SK-N-MC (cell line): ENCODE measurements around the gene FXN.

Experiments
- DNase-seq: peaks from one replicate; pipeline ENCODE4 v3.0.0-alpha.2; 2011; ENCODE audit warnings: low read depth, low spot score
- H3K27ac ChIP-seq: fragments of 200-600 bp; sonication (generic); 2 replicates; pipeline ENCODE4 v1.5.1; 2016; ENCODE audit warnings: mixed run types
- H3K36me3 ChIP-seq: fragments of 200-600 bp; sonication (generic); 2 replicates; pipeline ENCODE4 v1.6.1; 2017; ENCODE audit warnings: antibody characterized with exemption, low read length, mixed read lengths; ENCODE audit not compliant: insufficient read depth
- H3K4me3 ChIP-seq: fragments of 200-600 bp; sonication (generic); 2 replicates; pipeline ENCODE4 v1.5.1; 2016
- H3K9ac ChIP-seq: fragments of 200-600 bp; sonication (generic); 2 replicates; pipeline ENCODE4 v1.8.0; 2017; ENCODE audit warnings: mixed run types, mixed read lengths; ENCODE audit not compliant: insufficient read length
- H3K9me3 ChIP-seq: fragments of 200-600 bp; sonication (generic); 2 replicates; pipeline ENCODE4 v1.6.1; 2017; ENCODE audit warnings: low read depth, mild to moderate bottlenecking, antibody characterized with exemption, low read length, moderate library complexity, mixed read lengths
- EZH2 ChIP-seq: fragments of 200-600 bp; sonication (generic); IDR thresholded peaks from one replicate; pipeline ENCODE4 v1.6.1; 2017; ENCODE audit warnings: antibody characterized with exemption
- FOXP2 ChIP-seq: optimal IDR thresholded peaks from 2 replicates; pipeline ENCODE3; 2011; ENCODE audit warnings: mild to moderate bottlenecking, moderate library complexity; ENCODE audit not compliant: insufficient read depth; ENCODE audit errors: extremely low read length, control extremely low read depth
- POLR2AphosphoS5 ChIP-seq: IDR thresholded peaks from 2 replicates; pipeline ENCODE4 v1.6.1; 2012; ENCODE audit warnings: mild to moderate bottlenecking, low read depth, low read length, borderline replicate concordance

Gene FXN

GRCh38 chr9:69143291-69143690 lies 107.7 kb downstream of the FXN start:
- TF ChIP-seq FOXP2: no peak
- Histone ChIP-seq H3K36me3 (no peaks in the 10 kb centered on the region), H3K9me3 (no peaks in the 10 kb centered on the region), H3K9ac (no peak overlapping the region), H3K27ac (no peak overlapping the region), H3K4me3 (no peak overlapping the region)
- no peak for DNase-seq

GRCh38 chr9:69145144-69145715 lies 109.7 kb downstream of the FXN start:
- Histone ChIP-seq H3K9me3 (no peaks in the 10 kb centered on the region), H3K4me3 (peak overlapping the region; percentile 23; the same call in 1 of the 2 replicates), H3K9ac (no peak overlapping the region), H3K36me3 (no peaks in the 10 kb centered on the region), H3K27ac (no peak overlapping the region)
- no peak for TF ChIP-seq EZH2
- peak; percentile 32; the same call in 1 of the 2 replicates for TF ChIP-seq POLR2AphosphoS5
- peak; percentile 24 for DNase-seq

- Histone ChIP-seq H3K27ac (no peak overlapping the region), H3K4me3 (no peak overlapping the region), H3K9me3 (no peaks in the 10 kb centered on the region), H3K36me3 (no peaks in the 10 kb centered on the region), H3K9ac (no peak overlapping the region)
- TF ChIP-seq EZH2 (no peak), POLR2AphosphoS5 (no peak), FOXP2 (no peak)
- DNase-seq: no peak
Observed at GRCh38 chr9:69147041-69147834, 111.7 kb downstream of the FXN start.

- Histone ChIP-seq H3K36me3 (no peaks in the 10 kb centered on the region), H3K27ac (no peak overlapping the region)
- TF ChIP-seq FOXP2 (no peak), POLR2AphosphoS5 (no peak), EZH2 (no peak)
Observed at GRCh38 chr9:69149321-69149807, 113.8 kb downstream of the FXN start.

More at GRCh38 chr9:69149321-69149807, 113.8 kb downstream of the FXN start:
- H3K9ac ChIP-seq: no peak overlapping the region
- no peaks in the 10 kb centered on the region for H3K9me3 ChIP-seq
- H3K4me3 ChIP-seq: no peak overlapping the region
- no peak for DNase-seq
